Neural progenitor cell (in vitro differentiated cells): Measurements from ENCODE around the gene MARCHF6. TPM values are rescaled to one million over a fixed set of nuclear protein-coding genes. Genes with fewer than 3 reads are reported as not detected.
"Not testable (repeated sequence)": the region's sequence is repeated elsewhere in the genome, so short reads cannot be mapped to it uniquely, and the experiment has no call there.

Experiments used
- DNase-seq: peaks from one replicate; pipeline ENCODE4 v3.0.0-alpha.2; 2016; ENCODE audit warnings: low spot score
- H2AFZ ChIP-seq: fragments of 200-600 bp; sonication (generic); replicated peaks from 2 replicates; pipeline ENCODE4 v1.6.1; 2016; ENCODE audit warnings: antibody characterized with exemption
- H3F3A ChIP-seq: fragments of 200-600 bp; sonication (generic); 2 replicates; pipeline ENCODE4 v1.6.1; 2016; ENCODE audit warnings: antibody characterized with exemption, low read depth
- H3K27ac ChIP-seq: fragments of 200-600 bp; sonication (generic); 2 replicates; pipeline ENCODE4 v1.5.1; 2016; ENCODE audit warnings: mild to moderate bottlenecking
- H3K27me3 ChIP-seq: fragments of 200-600 bp; sonication (generic); 2 replicates; pipeline ENCODE4 v1.6.1; 2016; ENCODE audit warnings: mild to moderate bottlenecking, moderate library complexity
- H3K36me3 ChIP-seq: fragments of 200-600 bp; sonication (generic); 2 replicates; pipeline ENCODE4 v1.5.1; 2016
- H3K4me1 ChIP-seq: fragments of 200-600 bp; sonication (generic); 2 replicates; pipeline ENCODE4 v1.6.1; 2016; ENCODE audit warnings: mixed run types
- H3K4me2 ChIP-seq: fragments of 200-600 bp; sonication (generic); 2 replicates; pipeline ENCODE4 v1.6.1; 2016
- H3K4me3 ChIP-seq: fragments of 200-600 bp; sonication (generic); 2 replicates; pipeline ENCODE4 v1.5.1; 2016
- H3K79me2 ChIP-seq: fragments of 200-600 bp; sonication (generic); 2 replicates; pipeline ENCODE4 v1.6.1; 2016; ENCODE audit warnings: low read depth
- H3K9ac ChIP-seq: fragments of 200-600 bp; sonication (generic); 2 replicates; pipeline ENCODE4 v1.6.1; 2016
- H3K9me3 ChIP-seq: fragments of 200-600 bp; sonication (generic); 2 replicates; pipeline ENCODE4 v1.5.1; 2016; ENCODE audit warnings: low read depth
- H4K20me1 ChIP-seq: fragments of 200-600 bp; sonication (generic); 2 replicates; pipeline ENCODE4 v1.6.1; 2016; ENCODE audit warnings: low read depth
- H3K27ac Mint-ChIP-seq: 3 replicates; pipeline ENCODE4 v1.8.0; 2021; ENCODE audit warnings: mixed read lengths
- H3K27me3 Mint-ChIP-seq: 2 replicates; pipeline ENCODE4 v1.8.0; 2022; ENCODE audit warnings: low read depth, mild to moderate bottlenecking, inconsistent platforms, moderate library complexity, mixed read lengths; ENCODE audit not compliant: insufficient read depth
- H3K36me3 Mint-ChIP-seq: 3 replicates; pipeline ENCODE4 v1.8.0; 2021; ENCODE audit warnings: mixed read lengths
- H3K4me1 Mint-ChIP-seq: 3 replicates; pipeline ENCODE4 v1.8.0; 2021; ENCODE audit warnings: mixed read lengths
- H3K4me3 Mint-ChIP-seq: 3 replicates; pipeline ENCODE4 v1.8.0; 2021; ENCODE audit warnings: mild to moderate bottlenecking, moderate library complexity, mixed read lengths
- H3K9me3 Mint-ChIP-seq: 3 replicates; pipeline ENCODE4 v1.8.0; 2020; ENCODE audit warnings: mixed read lengths
- CTCF ChIP-seq: fragments of 200-600 bp; sonication (generic); IDR thresholded peaks from 2 replicates; pipeline ENCODE4 v1.5.1; 2017; ENCODE audit warnings: antibody characterized with exemption, mild to moderate bottlenecking
- EZH2 ChIP-seq: fragments of 200-600 bp; sonication (generic); IDR thresholded peaks from 2 replicates; pipeline ENCODE4 v1.6.1; 2017; ENCODE audit warnings: antibody characterized with exemption, mild to moderate bottlenecking, moderate library complexity
- EZH2phosphoT487 ChIP-seq: fragments of 200-600 bp; sonication (generic); IDR thresholded peaks from 2 replicates; pipeline ENCODE4 v1.6.1; 2017; ENCODE audit warnings: antibody characterized with exemption
- total RNA-seq: library from RNA; depleted of rRNA; stranded (reverse); fragments of >200 nt; gene quantifications from 2 replicates; pipeline ENCODE4 v1.2.3, GENCODE V29; 2015; ENCODE audit warnings: low replicate concordance

Gene MARCHF6
- total RNA-seq, 1 donor from 2014 or later, result 151 TPM

- TF ChIP-seq EZH2 (no peak), EZH2phosphoT487 (no peak), CTCF (no peak)
- H3K36me3 ChIP-seq, result peaks cover 37% of the 10 kb centered on the region
- peaks cover 12% of the 10 kb centered on the region for H4K20me1 ChIP-seq
- peaks cover 9% of the 10 kb centered on the region for H3K4me1 ChIP-seq
- no peaks in the 10 kb centered on the region for H3K27me3 ChIP-seq
- no peak overlapping the region for H2AFZ ChIP-seq
- Mint-ChIP-seq H3K4me3 (no peak overlapping the region), H3K9me3 (no peaks in the 10 kb centered on the region), H3K27ac (no peak overlapping the region), H3K36me3 (peaks cover 38% of the 10 kb centered on the region), H3K27me3 (peaks cover 3% of the 10 kb centered on the region), H3K4me1 (peaks cover 5% of the 10 kb centered on the region)
- H3K27ac ChIP-seq, result no peak overlapping the region
- H3K9ac ChIP-seq, result no peak overlapping the region
- H3K4me2 ChIP-seq, result no peak overlapping the region
- H3K9me3 ChIP-seq, result no peaks in the 10 kb centered on the region
- no peaks in the 10 kb centered on the region for H3F3A ChIP-seq
- no peak overlapping the region for H3K4me3 ChIP-seq
- DNase-seq, result no peak
- H3K79me2 ChIP-seq, result peaks cover 20% of the 10 kb centered on the region
These were observed 37.6 kb downstream of the MARCHF6 start for GRCh38 chr5:10391130-10391529.

DNA sequence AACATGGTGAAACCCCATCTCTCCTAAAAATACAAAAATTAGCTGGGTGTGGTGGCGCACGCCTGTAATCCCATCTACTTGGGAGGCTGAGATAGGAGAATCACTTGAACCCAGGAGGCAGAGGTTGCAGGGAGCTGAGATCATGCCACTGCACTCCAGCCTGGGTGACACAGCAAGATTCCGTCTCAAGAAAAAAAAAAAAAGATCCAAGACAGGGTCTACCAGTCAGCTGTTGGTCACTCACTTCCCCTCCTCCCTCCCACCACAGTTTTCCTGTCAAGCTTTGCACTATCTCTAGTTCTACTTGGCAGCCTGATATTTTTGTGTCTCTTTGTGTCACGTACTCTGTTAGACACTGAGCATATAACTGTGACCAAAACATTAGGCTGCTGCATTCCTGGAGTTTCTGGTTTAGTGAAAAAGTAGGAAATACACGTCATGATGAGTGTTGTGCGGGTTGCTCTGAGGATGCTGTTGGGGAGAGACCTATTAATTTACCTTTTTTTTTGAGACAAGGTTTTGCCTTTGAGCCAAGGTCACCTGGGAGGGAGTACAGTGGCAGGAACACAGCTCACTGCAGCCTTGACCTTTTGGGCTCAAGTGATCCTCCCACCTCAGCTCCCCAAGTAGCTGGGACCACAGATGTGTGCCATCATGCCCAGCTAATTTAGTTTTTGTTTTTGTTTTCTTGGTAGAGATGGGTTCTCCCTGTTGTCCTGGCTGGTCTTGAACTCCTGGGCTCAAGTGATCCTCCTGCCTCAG is 39.3 kb downstream of the MARCHF6 start:
- peaks cover 46% of the 10 kb centered on the region for H3K36me3 Mint-ChIP-seq
- H3K4me3 ChIP-seq, H3F3A ChIP-seq, H3K27me3 Mint-ChIP-seq, H3K4me2 ChIP-seq, H3K27ac Mint-ChIP-seq, H2AFZ ChIP-seq, DNase-seq, H3K9me3 ChIP-seq, H3K27me3 ChIP-seq, H3K27ac ChIP-seq, H3K9me3 Mint-ChIP-seq, H3K4me3 Mint-ChIP-seq, H3K9ac ChIP-seq, H3K4me1 Mint-ChIP-seq: not testable (repeated sequence)
- Histone ChIP-seq H4K20me1 (peaks cover 25% of the 10 kb centered on the region), H3K36me3 (peaks cover 37% of the 10 kb centered on the region), H3K4me1 (peaks cover 17% of the 10 kb centered on the region), H3K79me2 (peaks cover 12% of the 10 kb centered on the region)

- Histone ChIP-seq H2AFZ (no peak overlapping the region), H4K20me1 (peaks cover 25% of the 10 kb centered on the region), H3K4me2 (no peak overlapping the region), H3K36me3 (peaks cover 37% of the 10 kb centered on the region), H3F3A (peaks cover 8% of the 10 kb centered on the region), H3K9ac (no peak overlapping the region), H3K4me3 (no peak overlapping the region), H3K79me2 (peaks cover 6% of the 10 kb centered on the region), H3K27me3 (no peaks in the 10 kb centered on the region), H3K4me1 (peaks cover 17% of the 10 kb centered on the region), H3K27ac (no peak overlapping the region), H3K9me3 (no peaks in the 10 kb centered on the region)
- DNase-seq, result no peak
- no peak overlapping the region for H3K4me3 Mint-ChIP-seq
- no peaks in the 10 kb centered on the region for H3K9me3 Mint-ChIP-seq
- TF ChIP-seq EZH2 (no peak), CTCF (no peak), EZH2phosphoT487 (no peak)
- peaks cover 10% of the 10 kb centered on the region for H3K4me1 Mint-ChIP-seq
- no peak overlapping the region for H3K27ac Mint-ChIP-seq
- peaks cover 49% of the 10 kb centered on the region for H3K36me3 Mint-ChIP-seq
- H3K27me3 Mint-ChIP-seq, result peaks cover 3% of the 10 kb centered on the region
These were observed 40.0 kb downstream of the MARCHF6 start for GRCh38 chr5:10393491-10393890.

GRCh38 chr5:10396552-10396951 is 43.1 kb downstream of the MARCHF6 start:
- Histone ChIP-seq H3K79me2 (peaks cover 7% of the 10 kb centered on the region), H3K4me2 (no peak overlapping the region), H3K4me3 (no peak overlapping the region), H2AFZ (no peak overlapping the region), H4K20me1 (peaks cover 31% of the 10 kb centered on the region), H3K9ac (no peak overlapping the region), H3K36me3 (peaks cover 20% of the 10 kb centered on the region), H3K27ac (no peak overlapping the region), H3K4me1 (peaks cover 17% of the 10 kb centered on the region), H3K9me3 (no peaks in the 10 kb centered on the region), H3F3A (peaks cover 8% of the 10 kb centered on the region), H3K27me3 (no peaks in the 10 kb centered on the region)
- peaks cover 1% of the 10 kb centered on the region for H3K27me3 Mint-ChIP-seq
- H3K4me1 Mint-ChIP-seq, result peaks cover 10% of the 10 kb centered on the region
- no peak for TF ChIP-seq EZH2
- TF ChIP-seq CTCF, result no peak
- TF ChIP-seq EZH2phosphoT487, result no peak
- H3K27ac Mint-ChIP-seq, result no peak overlapping the region
- H3K4me3 Mint-ChIP-seq, result no peak overlapping the region
- DNase-seq, result no peak
- H3K36me3 Mint-ChIP-seq, result peaks cover 43% of the 10 kb centered on the region
- no peaks in the 10 kb centered on the region for H3K9me3 Mint-ChIP-seq
